Esophagus squamous epithelium (tissue), 5 donors: Measurements from ENCODE around the gene MAD1L1. TPM values are rescaled to one million over a fixed set of nuclear protein-coding genes. Genes with fewer than 3 reads are reported as not detected.

ENCODE experiments used
- DNase-seq: peaks from one replicate; lab custom pipeline; 2025; lab: John Stamatoyannopoulos, UW
- H3K27ac ChIP-seq, 4 donors: fragments of 200-600 bp; sonication (generic); one replicate each; pipeline ENCODE4 v1.5.1; 2016 to 2019; ENCODE audit warnings: mild to moderate bottlenecking in 1 of 4
- H3K27me3 ChIP-seq, 4 donors: fragments of 200-600 bp; sonication (generic); 1 replicate in 3 of 4; 2 replicates in 1 of 4; pipeline versions ENCODE4 v1.5.1 to v1.6.0; 2017 to 2021; ENCODE audit warnings: antibody characterized with exemption in 1 of 4
- H3K36me3 ChIP-seq, 3 donors: fragments of 200-600 bp; sonication (generic); one replicate each; pipeline ENCODE4 v1.5.1; 2016 to 2019
- H3K4me1 ChIP-seq, 3 donors: fragments of 200-600 bp; sonication (generic); one replicate each; pipeline ENCODE4 v1.5.1; 2017 to 2019
- H3K4me3 ChIP-seq, 4 donors: fragments of 200-600 bp; sonication (generic); 1 replicate in 3 of 4; 2 replicates in 1 of 4; pipeline ENCODE4 v1.5.1; 2016 to 2019; ENCODE audit warnings: mild to moderate bottlenecking in 2 of 4, moderate library complexity in 1 of 4
- H3K9me3 ChIP-seq, 3 donors: fragments of 200-600 bp; sonication (generic); one replicate each; pipeline ENCODE4 v1.5.1; 2016 to 2019
- CTCF ChIP-seq, 6 experiments: fragments of 450-650 bp in 4 of 6; fragments of 200-600 bp in 2 of 6; sonication (generic) in 2 of 6; IDR thresholded peaks; one replicate each; pipeline ENCODE4 v1.5.1; 2016 to 2019; ENCODE audit warnings: antibody characterized with exemption in 6 of 6, mild to moderate bottlenecking in 4 of 6, moderate library complexity in 4 of 6
- POLR2A ChIP-seq, 4 donors: fragments of 450-650 bp; IDR thresholded peaks; one replicate each; pipeline ENCODE4 v1.6.1; 2017; ENCODE audit warnings: antibody characterized with exemption in 4 of 4, mild to moderate bottlenecking in 4 of 4, moderate library complexity in 3 of 4
- WGBS, 2 donors: methylation state at CpG; one replicate each; pipeline ENCODE4 v1.1.5; 2018; 5-methylcytosine and 5-hydroxymethylcytosine counted together
- intact Hi-C: fragments of 100-400 bp; cut with DNase I; formaldehyde crosslinking; loops from one replicate; pipeline ENCODE4 v1.15.0; 2022
- total RNA-seq, 4 donors: library from RNA; depleted of rRNA; stranded (reverse); fragments of >200 nt; gene quantifications; one replicate each; pipeline ENCODE4 v1.1.0, GENCODE V29; 2016
- donor health status: DM: yes; HTN: yes; CAD: no.

Gene MAD1L1
- total RNA-seq, 4 donors from 2014 or later = 16.6 to 40.4 (median 30.2) TPM

- 74 to 86% methylated on average over 4 of the region's 9 CpGs for WGBS, 2 donors
- Histone ChIP-seq H3K4me3 (no peak overlapping the region), H3K9me3 (no peaks in the 10 kb centered on the region), H3K27me3 (no peaks in the 10 kb centered on the region), H3K36me3 (peaks cover 5 to 82% (median 10%) of the 10 kb centered on the region in 3 donors), H3K4me1 (no peaks in the 10 kb centered on the region), H3K27ac (no peak overlapping the region)
- no peak for TF ChIP-seq CTCF (IDR thresholded peaks at IDR 0.05)
- TF ChIP-seq POLR2A (IDR thresholded peaks at IDR 0.05) = no peak
- intact Hi-C loops = no loop called here
- DNase-seq = no peak
Measured at GRCh38 chr7:2259480-2259879, 26.7 kb upstream of the MAD1L1 start.

GRCh38 chr7:2258661-2259365, 26.1 kb upstream of the MAD1L1 start:
- WGBS, 2 donors = 91% methylated on average over 16 of the region's 34 CpGs; no CpG with 5 or more reads in 1 of the 2 donors
- TF ChIP-seq POLR2A (IDR thresholded peaks at IDR 0.05) (no peak), CTCF (IDR thresholded peaks at IDR 0.05) (no peak)
- intact Hi-C loops = no loop called here
- no peak for DNase-seq
- Histone ChIP-seq H3K36me3 (peaks cover 5 to 82% (median 10%) of the 10 kb centered on the region in 3 donors), H3K27ac (no peak overlapping the region), H3K27me3 (no peaks in the 10 kb centered on the region), H3K4me1 (no peaks in the 10 kb centered on the region), H3K4me3 (no peak overlapping the region), H3K9me3 (no peaks in the 10 kb centered on the region)

GRCh38 chr7:2257651-2258050, 24.9 kb upstream of the MAD1L1 start:
- H3K4me3 ChIP-seq = no peak overlapping the region
- 88 to 98% methylated on average over 9 to 11 of the region's 17 CpGs for WGBS, 2 donors
- no peaks in the 10 kb centered on the region for H3K27me3 ChIP-seq
- no peaks in the 10 kb centered on the region for H3K9me3 ChIP-seq
- intact Hi-C loops = no loop called here
- no peak for DNase-seq
- H3K36me3 ChIP-seq = peaks cover 0 to 77% (median 5%) of the 10 kb centered on the region in 3 donors
- no peaks in the 10 kb centered on the region for H3K4me1 ChIP-seq
- TF ChIP-seq POLR2A (IDR thresholded peaks at IDR 0.05) (no peak), CTCF (IDR thresholded peaks at IDR 0.05) (no peak)
- no peak overlapping the region for H3K27ac ChIP-seq

- 87 to 92% methylated on average over 3 to 5 of the region's 38 CpGs for WGBS, 2 donors
- H3K9me3 ChIP-seq = no peaks in the 10 kb centered on the region
- TF ChIP-seq POLR2A (IDR thresholded peaks at IDR 0.05) (no peak), CTCF (IDR thresholded peaks at IDR 0.05) (no peak)
- no peak for DNase-seq
- peaks cover 0 to 71% (median 5%) of the 10 kb centered on the region in 3 donors for H3K36me3 ChIP-seq
- no peak overlapping the region for H3K4me3 ChIP-seq
- H3K4me1 ChIP-seq = no peaks in the 10 kb centered on the region
- intact Hi-C loops = no loop called here
- H3K27ac ChIP-seq = no peak overlapping the region
- H3K27me3 ChIP-seq = no peaks in the 10 kb centered on the region
Measured at GRCh38 chr7:2257046-2257551, 24.4 kb upstream of the MAD1L1 start.

- DNase-seq = no peak
- TF ChIP-seq POLR2A (IDR thresholded peaks at IDR 0.05) = no peak
- no peak for TF ChIP-seq CTCF (IDR thresholded peaks at IDR 0.05)
- Histone ChIP-seq H3K36me3 (peaks cover 0 to 66% (median 5%) of the 10 kb centered on the region in 3 donors), H3K27ac (no peak overlapping the region), H3K4me3 (no peak overlapping the region), H3K27me3 (no peaks in the 10 kb centered on the region), H3K9me3 (no peaks in the 10 kb centered on the region), H3K4me1 (no peaks in the 10 kb centered on the region)
- 94 to 95% methylated on average over 24 to 31 of the region's 44 CpGs for WGBS, 2 donors
- intact Hi-C loops = no loop called here
Measured at GRCh38 chr7:2256306-2257045, 23.7 kb upstream of the MAD1L1 start.
